Body of pancreas (tissue), 4 donors: Measurements from ENCODE around the gene VASH1. TPM values are rescaled to one million over a fixed set of nuclear protein-coding genes. Genes with fewer than 3 reads are reported as not detected.

Experiments
- ATAC-seq: fragments of 150-250 bp; one replicate; pipeline ENCODE4 v1.9.1; 2016
- DNase-seq, 4 donors: peaks; one replicate each; pipeline ENCODE4 v3.0.0-alpha.2; 2019
- H3K27ac ChIP-seq, 4 donors: fragments of 200-600 bp; sonication (generic); 1 replicate in 3 of 4; 2 replicates in 1 of 4; pipeline versions ENCODE4 v1.5.1 to v1.6.1; 2016 to 2019; ENCODE audit warnings: mild to moderate bottlenecking in 1 of 4, mixed read lengths in 1 of 4, moderate library complexity in 1 of 4
- H3K27me3 ChIP-seq, 2 donors: fragments of 200-600 bp; sonication (generic); one replicate each; pipeline ENCODE4 v1.6.0; 2016; ENCODE audit warnings: mild to moderate bottlenecking in 1 of 2
- H3K36me3 ChIP-seq, 2 donors: fragments of 200-600 bp; sonication (generic); replicated peaks in 1 of 2; 2 replicates each; pipeline ENCODE4 v1.5.1; 2016; ENCODE audit warnings: low read depth in 2 of 2; ENCODE audit not compliant: insufficient read depth in 1 of 2
- H3K4me1 ChIP-seq: fragments of 200-600 bp; sonication (generic); one replicate; pipeline ENCODE4 v1.6.0; 2016
- H3K4me3 ChIP-seq, 2 donors: fragments of 200-600 bp; sonication (generic); 1 replicate in 1 of 2; 2 replicates in 1 of 2; pipeline ENCODE4 v1.5.1; 2016 to 2019
- H3K9me3 ChIP-seq, 3 donors: fragments of 200-600 bp; sonication (generic); 1 replicate in 2 of 3; 2 replicates in 1 of 3; pipeline ENCODE4 v1.5.1; 2016
- POLR2A ChIP-seq, 3 donors: fragments of 450-650 bp; IDR thresholded peaks; one replicate each; pipeline ENCODE4 v1.6.1; 2016; ENCODE audit warnings: antibody characterized with exemption in 3 of 3, mild to moderate bottlenecking in 2 of 3
- WGBS, 2 donors: methylation state at CpG; one replicate each; pipeline ENCODE4 v1.1.5; 2017; 5-methylcytosine and 5-hydroxymethylcytosine counted together
- intact Hi-C: fragments of 100-400 bp; cut with DNase I; formaldehyde crosslinking; loops from one replicate; pipeline ENCODE4 v1.15.1; 2023
- total RNA-seq, 2 donors: library from RNA; depleted of rRNA; stranded (reverse); fragments of >200 nt; gene quantifications; one replicate each; pipeline ENCODE4 v1.1.0, GENCODE V29; 2016
- TF ChIP-seq, protein P1 (sequence below), 7 experiments: fragments of 450-650 bp in 4 of 7; fragments of 200-600 bp in 3 of 7; sonication (generic) in 3 of 7; IDR thresholded peaks; one replicate each; pipeline ENCODE4 v1.5.1; 2016 to 2019; ENCODE audit warnings: antibody characterized with exemption in 7 of 7

Gene VASH1
- total RNA-seq, 2 donors from 2014 or later = 3.1 to 5.9 TPM

DNA sequence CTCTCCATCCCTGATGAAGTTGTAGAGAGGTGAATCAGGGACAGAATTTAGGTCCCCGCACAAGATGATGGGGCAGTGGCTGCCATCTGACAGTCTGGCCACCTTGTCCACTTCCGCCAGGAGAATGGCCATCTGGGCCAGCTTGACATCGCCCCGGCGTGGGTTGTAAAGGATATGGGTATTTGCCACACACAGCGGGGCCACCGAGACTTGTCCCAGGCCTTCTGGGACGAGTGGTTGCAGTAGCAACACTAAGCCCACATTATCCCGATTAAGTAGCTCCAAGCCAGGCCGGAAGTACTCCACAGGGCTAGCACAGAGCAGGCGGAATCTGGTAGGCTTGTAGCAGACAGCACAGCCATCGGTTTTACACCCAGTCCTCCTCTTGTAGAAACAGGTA lies 45.2 kb downstream of the VASH1 start:
- Histone ChIP-seq H3K27me3 (no peaks in the 10 kb centered on the region), H3K9me3 (no peaks in the 10 kb centered on the region), H3K4me1 (peaks cover 37% of the 10 kb centered on the region), H3K4me3 (no peak overlapping the region), H3K36me3 (peaks cover 9 to 26% of the 10 kb centered on the region in 2 donors), H3K27ac (no peak overlapping the region)
- DNase-seq (no peak), ATAC-seq (no peak)
- WGBS, 2 donors = 91% methylated on average over 11 to 12 of the region's 12 CpGs
- intact Hi-C loops = loop anchor here (10.0 kb wide), 1 partner anchor 102 kb away; no protein-coding TSS in a partner anchor
- TF ChIP-seq POLR2A (IDR thresholded peaks at IDR 0.05) = no peak
- TF ChIP-seq, protein P1, sequence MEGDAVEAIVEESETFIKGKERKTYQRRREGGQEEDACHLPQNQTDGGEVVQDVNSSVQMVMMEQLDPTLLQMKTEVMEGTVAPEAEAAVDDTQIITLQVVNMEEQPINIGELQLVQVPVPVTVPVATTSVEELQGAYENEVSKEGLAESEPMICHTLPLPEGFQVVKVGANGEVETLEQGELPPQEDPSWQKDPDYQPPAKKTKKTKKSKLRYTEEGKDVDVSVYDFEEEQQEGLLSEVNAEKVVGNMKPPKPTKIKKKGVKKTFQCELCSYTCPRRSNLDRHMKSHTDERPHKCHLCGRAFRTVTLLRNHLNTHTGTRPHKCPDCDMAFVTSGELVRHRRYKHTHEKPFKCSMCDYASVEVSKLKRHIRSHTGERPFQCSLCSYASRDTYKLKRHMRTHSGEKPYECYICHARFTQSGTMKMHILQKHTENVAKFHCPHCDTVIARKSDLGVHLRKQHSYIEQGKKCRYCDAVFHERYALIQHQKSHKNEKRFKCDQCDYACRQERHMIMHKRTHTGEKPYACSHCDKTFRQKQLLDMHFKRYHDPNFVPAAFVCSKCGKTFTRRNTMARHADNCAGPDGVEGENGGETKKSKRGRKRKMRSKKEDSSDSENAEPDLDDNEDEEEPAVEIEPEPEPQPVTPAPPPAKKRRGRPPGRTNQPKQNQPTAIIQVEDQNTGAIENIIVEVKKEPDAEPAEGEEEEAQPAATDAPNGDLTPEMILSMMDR (IDR thresholded peaks at IDR 0.05) = no peak

DNA sequence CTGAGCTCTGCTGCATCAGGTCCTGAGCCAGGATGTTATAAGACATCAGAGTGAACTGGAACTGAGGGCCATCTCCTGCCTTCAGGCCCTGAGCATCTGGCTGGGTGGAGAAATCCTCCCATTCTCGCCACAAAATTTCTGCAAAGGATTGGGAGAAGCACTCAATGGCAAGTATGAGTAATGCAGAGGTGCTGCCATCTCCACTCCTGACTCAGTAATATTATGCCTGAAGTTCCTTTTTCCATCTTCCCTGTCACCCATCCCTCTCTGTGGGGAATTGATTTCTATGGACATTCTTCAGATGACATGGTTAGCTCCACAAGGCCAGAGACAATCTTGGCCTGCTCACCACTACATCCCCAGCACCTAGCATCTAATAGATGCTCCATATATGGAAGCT lies 46.7 kb downstream of the VASH1 start:
- Histone ChIP-seq H3K9me3 (no peaks in the 10 kb centered on the region), H3K36me3 (peaks cover 7 to 19% of the 10 kb centered on the region in 2 donors), H3K4me3 (no peak overlapping the region), H3K27me3 (no peaks in the 10 kb centered on the region), H3K4me1 (peaks cover 40% of the 10 kb centered on the region), H3K27ac (no peak overlapping the region)
- intact Hi-C loops = loop anchor here (10.0 kb wide), 1 partner anchor 103 kb away; no protein-coding TSS in a partner anchor
- DNase-seq (no peak), ATAC-seq (no peak)
- WGBS, 2 donors = 86 to 88% methylated on average over 1 of the region's 1 CpG
- TF ChIP-seq, protein P1 (IDR thresholded peaks at IDR 0.05) = no peak
- no peak for TF ChIP-seq POLR2A (IDR thresholded peaks at IDR 0.05)

DNA sequence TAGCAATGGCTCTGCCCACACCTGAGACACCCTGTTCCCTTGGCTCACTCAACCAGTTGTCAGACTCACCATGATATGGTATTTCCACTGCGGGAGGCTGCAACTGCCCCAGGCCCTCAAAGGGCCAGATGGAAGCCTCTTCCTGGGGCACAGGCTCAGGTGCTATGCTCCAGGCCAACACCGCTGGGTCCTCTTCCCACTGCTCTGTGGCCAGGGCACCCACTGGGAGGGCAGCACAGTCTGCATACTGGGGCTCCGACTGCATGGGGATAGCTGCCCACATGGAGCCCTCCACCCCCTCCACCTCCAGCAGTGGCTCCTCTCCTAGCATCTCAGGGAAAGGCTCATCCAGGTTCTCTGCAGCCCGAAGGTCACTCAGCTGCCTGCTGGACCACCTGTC lies 47.7 kb downstream of the VASH1 start:
- H3K4me1 ChIP-seq = peaks cover 50% of the 10 kb centered on the region
- 78 to 88% methylated on average over 4 of the region's 4 CpGs for WGBS, 2 donors
- H3K27me3 ChIP-seq = no peaks in the 10 kb centered on the region
- TF ChIP-seq, protein P1 (IDR thresholded peaks at IDR 0.05) = no peak
- TF ChIP-seq POLR2A (IDR thresholded peaks at IDR 0.05) = no peak
- ATAC-seq = no peak
- no peak for DNase-seq
- H3K9me3 ChIP-seq = no peaks in the 10 kb centered on the region
- intact Hi-C loops = loop anchor here (10.0 kb wide), 1 partner anchor 104 kb away; no protein-coding TSS in a partner anchor
- peaks cover 0 to 15% of the 10 kb centered on the region in 2 donors for H3K36me3 ChIP-seq
- H3K27ac ChIP-seq = no peak overlapping the region
- no peak overlapping the region for H3K4me3 ChIP-seq

DNA sequence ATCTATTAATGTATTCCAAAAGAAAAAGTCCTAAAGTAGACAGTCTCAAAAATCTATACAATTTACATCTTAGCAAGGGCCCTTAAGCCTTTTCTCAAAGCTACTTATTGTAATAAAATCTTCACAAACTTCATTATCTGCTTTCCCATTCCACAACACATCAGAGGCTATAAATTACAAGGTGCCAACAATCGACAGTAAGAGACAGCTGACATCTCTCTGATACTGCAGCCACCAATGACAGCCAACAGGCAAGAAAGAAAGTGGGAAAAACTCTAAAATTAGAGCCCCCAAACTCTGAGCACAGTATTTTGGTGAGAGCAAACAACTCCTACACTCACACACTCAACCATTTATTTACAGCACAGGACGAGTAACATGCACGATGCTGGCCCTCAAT lies 49.3 kb downstream of the VASH1 start:
- peaks cover 0 to 11% of the 10 kb centered on the region in 2 donors for H3K36me3 ChIP-seq
- H3K4me3 ChIP-seq = no peak overlapping the region
- intact Hi-C loops = no loop called here
- DNase-seq = no peak
- H3K9me3 ChIP-seq = no peaks in the 10 kb centered on the region
- TF ChIP-seq POLR2A (IDR thresholded peaks at IDR 0.05) = no peak
- TF ChIP-seq, protein P1 (IDR thresholded peaks at IDR 0.05) = no peak
- no peak for ATAC-seq
- no peaks in the 10 kb centered on the region for H3K27me3 ChIP-seq
- WGBS, 2 donors = 7 to 10% methylated on average over 3 of the region's 3 CpGs
- H3K4me1 ChIP-seq = peaks cover 49% of the 10 kb centered on the region
- H3K27ac ChIP-seq = peak overlapping the region in 3 of 4 donors; percentile 92 to 97 (median 94)

DNA sequence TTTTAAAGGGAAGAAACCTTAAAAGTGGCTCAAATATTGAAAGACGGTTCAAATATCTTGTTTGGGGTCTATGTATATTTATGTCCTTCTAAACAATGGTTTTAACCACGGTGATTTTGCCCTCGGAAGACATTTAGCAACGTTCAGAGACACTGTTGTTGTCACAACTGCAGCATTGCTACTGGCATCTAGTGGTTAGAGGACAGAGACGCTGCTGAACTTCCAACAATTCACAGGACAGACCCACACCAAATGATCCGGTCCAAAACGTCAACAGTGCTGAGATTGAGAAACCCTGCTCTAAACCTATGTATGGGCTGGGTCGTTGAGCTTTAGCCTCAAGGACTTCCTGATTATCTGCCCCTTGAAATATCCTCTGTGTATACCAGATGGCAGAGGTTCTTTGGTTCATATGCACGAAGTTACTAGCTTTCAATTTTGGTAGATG lies 49.7 kb downstream of the VASH1 start:
- peak in 3 of 4 donors; percentile 27 to 47 (median 35) for DNase-seq
- intact Hi-C loops = no loop called here
- ATAC-seq = no peak
- 1 to 2% methylated on average over 6 to 9 of the region's 9 CpGs for WGBS, 2 donors
- Histone ChIP-seq H3K27ac (peak overlapping the region; percentile 9 to 97 (median 93)), H3K4me1 (peaks cover 44% of the 10 kb centered on the region), H3K4me3 (no peak overlapping the region), H3K36me3 (peaks cover 0 to 10% of the 10 kb centered on the region in 2 donors), H3K9me3 (no peaks in the 10 kb centered on the region), H3K27me3 (no peaks in the 10 kb centered on the region)
- peak in 2 of 3 donors; percentile 20 to 30 for TF ChIP-seq POLR2A (IDR thresholded peaks at IDR 0.05)
- TF ChIP-seq, protein P1 (IDR thresholded peaks at IDR 0.05) = peak in 4 of 7 experiments; percentile 22 to 43 (median 40)
